GM10847 (cell line): ENCODE measurements around the gene PLB1.

Experiments used
- POLR2A ChIP-seq: IDR thresholded peaks from 2 replicates; pipeline ENCODE4 v1.6.1; 2011; ENCODE audit not compliant: insufficient read length; ENCODE audit errors: extremely low read depth

PLB1 gene, protein sequence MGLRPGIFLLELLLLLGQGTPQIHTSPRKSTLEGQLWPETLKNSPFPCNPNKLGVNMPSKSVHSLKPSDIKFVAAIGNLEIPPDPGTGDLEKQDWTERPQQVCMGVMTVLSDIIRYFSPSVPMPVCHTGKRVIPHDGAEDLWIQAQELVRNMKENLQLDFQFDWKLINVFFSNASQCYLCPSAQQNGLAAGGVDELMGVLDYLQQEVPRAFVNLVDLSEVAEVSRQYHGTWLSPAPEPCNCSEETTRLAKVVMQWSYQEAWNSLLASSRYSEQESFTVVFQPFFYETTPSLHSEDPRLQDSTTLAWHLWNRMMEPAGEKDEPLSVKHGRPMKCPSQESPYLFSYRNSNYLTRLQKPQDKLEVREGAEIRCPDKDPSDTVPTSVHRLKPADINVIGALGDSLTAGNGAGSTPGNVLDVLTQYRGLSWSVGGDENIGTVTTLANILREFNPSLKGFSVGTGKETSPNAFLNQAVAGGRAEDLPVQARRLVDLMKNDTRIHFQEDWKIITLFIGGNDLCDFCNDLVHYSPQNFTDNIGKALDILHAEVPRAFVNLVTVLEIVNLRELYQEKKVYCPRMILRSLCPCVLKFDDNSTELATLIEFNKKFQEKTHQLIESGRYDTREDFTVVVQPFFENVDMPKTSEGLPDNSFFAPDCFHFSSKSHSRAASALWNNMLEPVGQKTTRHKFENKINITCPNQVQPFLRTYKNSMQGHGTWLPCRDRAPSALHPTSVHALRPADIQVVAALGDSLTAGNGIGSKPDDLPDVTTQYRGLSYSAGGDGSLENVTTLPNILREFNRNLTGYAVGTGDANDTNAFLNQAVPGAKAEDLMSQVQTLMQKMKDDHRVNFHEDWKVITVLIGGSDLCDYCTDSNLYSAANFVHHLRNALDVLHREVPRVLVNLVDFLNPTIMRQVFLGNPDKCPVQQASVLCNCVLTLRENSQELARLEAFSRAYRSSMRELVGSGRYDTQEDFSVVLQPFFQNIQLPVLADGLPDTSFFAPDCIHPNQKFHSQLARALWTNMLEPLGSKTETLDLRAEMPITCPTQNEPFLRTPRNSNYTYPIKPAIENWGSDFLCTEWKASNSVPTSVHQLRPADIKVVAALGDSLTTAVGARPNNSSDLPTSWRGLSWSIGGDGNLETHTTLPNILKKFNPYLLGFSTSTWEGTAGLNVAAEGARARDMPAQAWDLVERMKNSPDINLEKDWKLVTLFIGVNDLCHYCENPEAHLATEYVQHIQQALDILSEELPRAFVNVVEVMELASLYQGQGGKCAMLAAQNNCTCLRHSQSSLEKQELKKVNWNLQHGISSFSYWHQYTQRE (N-terminal part only)

GRCh38 chr2:28495551-28496250, at the start of gene PLB1:
PLB1 (plus strand) TSS chr2:28496060; CDS start chr2:28496115, 55 bp downstream.
- TF ChIP-seq POLR2A, result no peak

GRCh38 chr2:28446531-28446930, 49.3 kb upstream of the PLB1 start:
- no peak for TF ChIP-seq POLR2A

- no peak for TF ChIP-seq POLR2A
Measured at GRCh38 chr2:28447086-28447485, 48.8 kb upstream of the PLB1 start.

GRCh38 chr2:28447943-28448792, 47.7 kb upstream of the PLB1 start:
- TF ChIP-seq POLR2A, result no peak

DNA sequence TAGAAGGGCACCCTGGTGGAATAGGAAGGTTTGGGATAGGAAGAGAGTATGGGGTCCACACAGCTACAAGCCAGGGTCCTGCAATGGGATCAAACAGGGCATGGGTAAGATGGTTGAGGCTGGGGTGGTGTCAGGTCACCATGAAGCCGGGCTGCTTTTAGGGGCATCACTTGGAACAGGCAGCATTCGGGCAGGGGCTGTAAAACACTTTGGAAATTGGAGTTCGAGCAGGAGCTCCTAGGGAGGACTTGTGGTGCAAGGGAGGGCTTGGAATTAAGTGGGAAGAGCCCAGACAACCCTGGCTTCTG, 47.1 kb upstream of the PLB1 start:
- no peak for TF ChIP-seq POLR2A

- TF ChIP-seq POLR2A, result no peak
Measured at GRCh38 chr2:28449126-28449487, 46.8 kb upstream of the PLB1 start.

DNA sequence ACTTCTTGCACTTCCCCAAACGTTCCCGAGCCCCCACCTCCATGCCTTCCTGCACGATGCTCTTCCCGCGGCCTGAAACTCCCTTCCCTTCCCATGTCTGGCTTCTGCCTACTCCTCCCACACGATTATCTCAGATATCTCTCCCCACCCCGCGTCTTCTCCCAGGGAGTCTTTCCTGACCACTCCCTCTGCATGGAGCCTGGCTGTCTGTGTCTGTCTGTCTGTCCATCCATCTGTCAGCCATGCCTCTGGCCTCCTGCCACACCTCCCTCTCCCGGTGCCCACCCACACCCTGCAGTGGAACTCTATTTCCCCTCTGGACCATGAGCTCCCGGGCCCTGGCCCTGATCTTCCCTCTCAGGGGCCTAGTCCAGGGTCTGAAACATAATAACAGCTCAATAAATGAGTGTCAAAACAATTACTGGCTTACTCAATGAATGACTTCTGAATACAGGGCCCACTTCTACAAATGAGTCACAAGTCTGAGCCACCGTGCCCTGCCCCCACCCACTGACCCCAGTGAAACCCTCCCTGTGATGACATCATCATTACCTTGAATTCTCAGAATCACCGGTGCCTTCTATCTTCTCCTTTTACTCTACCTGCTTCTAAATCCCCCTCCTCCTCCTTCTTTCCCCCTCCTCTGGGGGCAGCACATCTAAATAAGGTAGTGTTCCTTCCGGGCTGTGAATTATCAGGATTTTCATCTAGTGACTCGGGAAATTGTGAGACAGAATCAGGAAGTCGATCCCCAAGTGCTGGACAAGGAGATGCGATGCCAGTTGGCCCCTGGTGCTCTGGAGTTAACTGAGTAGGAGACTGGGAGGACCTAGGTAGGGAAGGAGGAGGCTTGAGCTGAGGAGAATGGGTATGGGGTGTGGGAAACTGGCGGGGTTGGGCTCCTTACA, 46.1 kb upstream of the PLB1 start:
- no peak for TF ChIP-seq POLR2A

DNA sequence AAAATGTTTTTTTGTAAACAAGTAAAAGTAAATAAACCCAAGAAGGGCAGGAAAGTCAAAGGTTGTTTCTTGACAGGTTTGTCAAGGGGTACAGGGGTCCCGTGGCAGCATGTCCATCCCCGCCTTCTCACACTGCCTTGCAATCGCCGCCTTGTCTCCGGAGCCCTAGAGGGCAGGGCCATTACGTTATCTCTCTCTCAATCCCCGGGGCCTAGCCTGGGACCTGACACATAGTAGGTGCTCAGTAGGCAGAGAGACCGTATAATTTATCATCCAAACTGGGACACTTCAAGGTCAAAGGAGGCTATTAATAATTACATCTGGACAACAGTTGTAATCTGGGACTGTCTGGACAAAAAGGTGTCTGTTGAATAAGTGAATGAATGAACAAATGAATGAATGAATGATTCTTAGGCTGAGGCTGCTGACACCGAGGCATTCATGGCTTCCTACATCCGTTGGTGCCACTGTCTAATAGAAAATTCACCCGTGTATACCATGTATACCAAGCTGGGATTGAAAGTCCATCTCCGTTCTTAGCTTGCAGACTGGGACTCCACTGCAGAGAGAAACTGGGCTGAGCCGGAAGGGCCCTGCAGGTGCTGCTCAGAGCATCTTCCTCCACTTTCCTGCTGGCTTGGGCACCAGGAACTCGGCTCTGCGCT, 44.8 kb upstream of the PLB1 start:
- TF ChIP-seq POLR2A, result no peak

DNA sequence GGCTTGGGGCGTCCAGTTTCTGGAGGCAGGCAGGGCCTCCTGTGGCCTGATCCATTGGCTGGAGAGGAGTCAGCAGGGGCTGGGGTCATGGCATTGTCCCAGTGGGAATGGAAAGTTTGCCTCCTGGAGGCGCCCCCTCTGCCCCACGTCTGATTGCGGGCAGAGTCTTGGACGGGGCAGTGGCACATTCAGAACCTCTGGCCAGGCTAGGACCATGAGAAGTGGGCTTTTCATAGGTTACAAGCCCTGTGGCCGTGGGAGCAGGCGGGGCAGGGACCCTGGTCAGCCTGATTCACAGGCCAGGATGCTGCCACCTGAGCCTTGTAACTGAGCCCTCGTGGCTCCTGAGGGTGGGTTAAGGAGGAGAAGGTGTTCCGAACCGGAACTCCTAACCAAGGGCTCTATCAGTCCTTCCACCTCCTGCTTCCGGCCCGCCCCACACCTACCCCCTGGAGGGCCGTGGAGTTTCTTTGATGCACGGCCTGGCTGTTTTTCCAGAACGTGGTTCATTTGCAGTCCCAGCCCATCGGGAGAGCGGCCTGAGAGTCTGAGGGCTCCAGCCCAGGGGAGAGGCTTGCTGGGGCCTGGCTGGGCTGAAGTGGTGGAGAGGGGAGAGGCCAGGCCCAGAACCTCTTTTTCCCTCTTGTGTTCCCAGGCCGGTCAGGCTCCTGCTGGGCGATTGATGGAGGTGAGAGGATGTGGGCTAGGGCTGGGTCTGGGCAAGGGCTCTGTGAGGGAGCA, 43.9 kb upstream of the PLB1 start:
- no peak for TF ChIP-seq POLR2A

DNA sequence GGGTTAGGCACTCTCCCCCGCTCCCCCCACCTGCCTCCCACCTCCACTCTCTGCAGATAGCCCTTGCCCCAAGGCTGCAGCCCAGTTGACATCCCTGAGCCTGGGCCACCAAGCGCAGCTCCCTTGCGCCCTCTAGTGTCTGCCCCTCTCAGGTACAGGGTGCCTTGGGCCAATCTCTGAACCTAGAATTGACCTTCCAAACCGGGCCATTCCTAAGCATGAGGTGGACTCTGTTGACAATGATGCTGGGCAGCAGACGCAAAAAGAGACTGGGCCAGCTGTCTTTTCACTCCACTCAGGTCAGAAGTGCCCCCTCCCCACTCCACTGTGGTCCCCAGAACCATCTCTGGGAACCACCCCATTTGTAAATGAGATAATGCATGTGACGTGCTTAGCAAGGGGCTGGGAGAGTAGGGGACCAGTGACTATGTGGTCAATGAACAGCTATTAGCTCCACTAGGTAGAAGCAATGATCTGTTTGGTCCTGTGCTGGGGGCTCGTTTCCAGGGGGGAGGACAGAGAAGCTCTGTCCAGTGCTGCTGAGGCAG, 43.3 kb upstream of the PLB1 start:
- TF ChIP-seq POLR2A, result no peak

DNA sequence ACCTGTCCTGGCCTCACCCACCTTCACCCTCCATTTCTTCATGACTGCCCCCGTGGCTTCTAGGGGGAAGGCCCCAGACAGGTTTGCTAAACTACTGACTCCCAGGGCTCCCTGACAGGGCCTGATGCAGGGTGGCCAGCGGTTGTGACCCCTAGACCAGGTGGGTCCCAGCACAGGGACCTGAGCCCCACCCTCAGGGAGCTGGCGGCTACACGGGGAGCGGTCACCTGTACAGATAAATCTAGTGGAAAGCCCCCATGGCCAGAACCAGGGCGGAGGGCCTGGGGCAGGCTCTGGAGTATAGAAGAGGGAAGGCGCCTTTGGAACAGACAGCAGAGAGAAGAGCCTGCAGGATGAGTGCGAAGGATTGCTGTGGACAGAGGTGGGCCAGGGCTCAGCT, 42.5 kb upstream of the PLB1 start:
- no peak for TF ChIP-seq POLR2A
